HG03025 (cell line): Measurements from ENCODE around the gene SASH1.

Source experiments
- ATAC-seq: cut with Tn5 transposase; IDR thresholded peaks from one replicate; pipeline ENCODE4 v1.9.1; 2021; ENCODE audit warnings: mild to moderate bottlenecking, moderate library complexity; ENCODE audit not compliant: unreplicated experiment, low FRiP score

SASH1 gene

GRCh38 chr6:148396926-148397325, 54.3 kb downstream of the SASH1 start:
- no peak for ATAC-seq

GRCh38 chr6:148398244-148398643, 55.6 kb downstream of the SASH1 start:
- ATAC-seq = no peak

GRCh38 chr6:148398678-148399077, 56.0 kb downstream of the SASH1 start:
- ATAC-seq = no peak

- no peak for ATAC-seq
These were observed 58.9 kb downstream of the SASH1 start for GRCh38 chr6:148401571-148401970.

- ATAC-seq = no peak
These were observed 61.9 kb downstream of the SASH1 start for GRCh38 chr6:148404456-148405054.

GRCh38 chr6:148405894-148406293, 63.3 kb downstream of the SASH1 start:
- no peak for ATAC-seq

GRCh38 chr6:148406579-148407371, 64.1 kb downstream of the SASH1 start:
- no peak for ATAC-seq

- ATAC-seq = no peak
These were observed 64.7 kb downstream of the SASH1 start for GRCh38 chr6:148407372-148407771.

GRCh38 chr6:148413321-148414091, 70.9 kb downstream of the SASH1 start:
- ATAC-seq = no peak

GRCh38 chr6:148414092-148414489, 71.5 kb downstream of the SASH1 start:
- no peak for ATAC-seq

GRCh38 chr6:148414836-148415235, 72.2 kb downstream of the SASH1 start:
- no peak for ATAC-seq

GRCh38 chr6:148415511-148416260, 73.0 kb downstream of the SASH1 start:
- no peak for ATAC-seq

GRCh38 chr6:148416330-148416965, 73.8 kb downstream of the SASH1 start:
- ATAC-seq = no peak

- ATAC-seq = no peak
These were observed 74.4 kb downstream of the SASH1 start for GRCh38 chr6:148417045-148417444.

- no peak for ATAC-seq
These were observed 76.8 kb downstream of the SASH1 start for GRCh38 chr6:148419430-148419829.

GRCh38 chr6:148422085-148422484, 79.4 kb downstream of the SASH1 start:
- ATAC-seq = no peak

- no peak for ATAC-seq
These were observed 80.5 kb downstream of the SASH1 start for GRCh38 chr6:148423133-148423532.

- ATAC-seq = no peak
These were observed 81.1 kb downstream of the SASH1 start for GRCh38 chr6:148423601-148424270.

GRCh38 chr6:148425443-148425842, 82.8 kb downstream of the SASH1 start:
- ATAC-seq = no peak
